Sigmoid colon (tissue), 7 donors: ENCODE results near the gene SLFN12L. TPM values are rescaled to one million over a fixed set of nuclear protein-coding genes. Genes with fewer than 3 reads are reported as not detected.

Experiments used
- DNase-seq: peaks from one replicate; pipeline ENCODE4 v3.0.0-alpha.2; 2019
- H3K27ac ChIP-seq, 4 donors: fragments of 200-600 bp; sonication (generic); one replicate each; pipeline ENCODE4 v1.5.1; 2016 to 2019; ENCODE audit warnings: mild to moderate bottlenecking in 1 of 4
- H3K27me3 ChIP-seq, 3 donors: fragments of 200-600 bp; sonication (generic); one replicate each; pipeline ENCODE4 v1.5.1; 2019; ENCODE audit warnings: mild to moderate bottlenecking in 1 of 3
- H3K36me3 ChIP-seq, 4 donors: fragments of 200-600 bp; sonication (generic); one replicate each; pipeline ENCODE4 v1.5.1; 2016 to 2019
- H3K4me1 ChIP-seq, 4 donors: fragments of 200-600 bp; sonication (generic); one replicate each; pipeline ENCODE4 v1.5.1; 2017 to 2019
- H3K4me3 ChIP-seq, 4 donors: fragments of 200-600 bp; sonication (generic); one replicate each; pipeline ENCODE4 v1.5.1; 2017 to 2019; ENCODE audit warnings: mild to moderate bottlenecking in 2 of 4, moderate library complexity in 1 of 4
- H3K9me3 ChIP-seq, 4 donors: fragments of 200-600 bp in 3 of 4; sonication (generic) in 3 of 4; one replicate each; pipeline versions ENCODE4 v1.5.1 to v1.6.1; 2013 to 2019
- EP300 ChIP-seq, 4 donors: sonication (generic); formaldehyde crosslinking; IDR thresholded peaks; one replicate each; pipeline ENCODE4 v1.6.1; 2017; ENCODE audit warnings: antibody characterized with exemption in 4 of 4
- POLR2A ChIP-seq, 2 donors: fragments of 450-650 bp; IDR thresholded peaks; one replicate each; pipeline ENCODE4 v1.6.1; 2016; ENCODE audit warnings: antibody characterized with exemption in 2 of 2, mild to moderate bottlenecking in 2 of 2, moderate library complexity in 2 of 2
- POLR2AphosphoS5 ChIP-seq, 4 donors: sonication (generic); formaldehyde crosslinking; IDR thresholded peaks; one replicate each; pipeline ENCODE4 v1.6.1; 2017; ENCODE audit warnings: antibody characterized with exemption in 4 of 4
- WGBS, 2 donors: extraction: QIAGEN DNeasy Blood & Tissue Kit; methylation state at CpG; one replicate each; pipeline ENCODE4 v1.1.7; 2013; 5-methylcytosine and 5-hydroxymethylcytosine counted together
- intact Hi-C: fragments of 100-400 bp; cut with DNase I; formaldehyde crosslinking; loops from one replicate; pipeline ENCODE4 v1.15.1; 2023
- polyA plus RNA-seq, 3 donors: library from polyadenylated mRNA; stranded (reverse); fragments of 200-250 nt; gene quantifications; one replicate each; pipeline ENCODE4 v1.2.3, GENCODE V29; 2013
- total RNA-seq, 4 donors: library from RNA; depleted of rRNA; stranded (reverse); fragments of >200 nt; gene quantifications; one replicate each; pipeline ENCODE4 v1.1.0, GENCODE V29; 2016
- TF ChIP-seq, protein P1 (sequence below), 4 experiments: fragments of 450-650 bp in 3 of 4; fragments of 200-600 bp in 1 of 4; IDR thresholded peaks; one replicate each; pipeline ENCODE4 v1.5.1; 2016 to 2019; ENCODE audit warnings: antibody characterized with exemption in 4 of 4, mild to moderate bottlenecking in 3 of 4, moderate library complexity in 2 of 4
- donor health status: healthy with polysubstance abuse.
- donor health status: Bipolar disorder and iron deficiency.
- donor health status: healthy.

Gene SLFN12L
- total and polyA plus RNA-seq, 7 donors, result 0.27 to 1.9 (median 0.71) TPM; not detected in 2

DNA sequence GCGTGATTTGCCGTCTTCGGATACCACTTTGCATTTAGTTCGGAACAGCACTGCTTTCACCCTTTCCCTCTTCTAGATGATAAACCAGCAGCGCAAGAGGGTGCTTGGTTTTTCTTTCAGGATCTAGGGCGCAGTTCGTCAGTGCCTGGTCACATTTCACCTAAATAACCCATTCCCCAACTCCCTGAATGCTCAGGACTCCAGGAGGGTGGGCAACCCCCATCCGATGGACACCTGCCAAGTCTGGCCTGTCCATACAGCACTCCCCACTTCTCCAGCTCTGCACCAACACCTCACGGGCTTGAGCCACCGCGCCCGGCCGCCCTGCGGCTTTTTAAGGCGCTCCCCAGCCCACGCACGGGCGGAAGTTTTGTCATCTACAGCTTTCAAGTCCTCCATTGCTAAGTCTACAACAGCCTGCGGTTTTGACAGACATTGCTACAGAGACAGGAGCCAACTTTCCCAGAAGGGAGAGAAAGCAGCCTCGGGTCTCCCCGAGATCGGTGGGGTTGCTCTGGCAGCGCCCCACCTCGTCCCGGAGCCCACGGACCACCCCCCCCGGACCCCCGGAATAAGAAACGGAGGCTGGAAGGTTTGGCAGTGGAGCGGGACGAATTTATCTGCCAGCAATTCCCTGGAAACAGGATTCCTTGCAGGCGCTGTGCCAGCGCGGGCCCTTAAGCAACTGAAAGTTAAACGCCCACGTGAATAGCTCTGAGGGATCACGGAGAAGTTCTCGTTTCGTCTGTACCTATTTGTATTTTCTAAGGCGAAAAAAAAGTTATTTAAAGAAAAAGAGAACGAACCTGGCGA lies 50.4 kb downstream of the SLFN12L start:
- Histone ChIP-seq H3K4me3 (peak overlapping the region; percentile 24 to 50 (median 46)), H3K4me1 (peaks cover 0 to 29% (median 18%) of the 10 kb centered on the region in 4 donors), H3K36me3 (no peaks in the 10 kb centered on the region), H3K9me3 (no peaks in the 10 kb centered on the region), H3K27me3 (peaks cover 39 to 79% (median 53%) of the 10 kb centered on the region in 3 donors), H3K27ac (peak overlapping the region in 1 of 4 donors; percentile 27)
- TF ChIP-seq, protein P1, sequence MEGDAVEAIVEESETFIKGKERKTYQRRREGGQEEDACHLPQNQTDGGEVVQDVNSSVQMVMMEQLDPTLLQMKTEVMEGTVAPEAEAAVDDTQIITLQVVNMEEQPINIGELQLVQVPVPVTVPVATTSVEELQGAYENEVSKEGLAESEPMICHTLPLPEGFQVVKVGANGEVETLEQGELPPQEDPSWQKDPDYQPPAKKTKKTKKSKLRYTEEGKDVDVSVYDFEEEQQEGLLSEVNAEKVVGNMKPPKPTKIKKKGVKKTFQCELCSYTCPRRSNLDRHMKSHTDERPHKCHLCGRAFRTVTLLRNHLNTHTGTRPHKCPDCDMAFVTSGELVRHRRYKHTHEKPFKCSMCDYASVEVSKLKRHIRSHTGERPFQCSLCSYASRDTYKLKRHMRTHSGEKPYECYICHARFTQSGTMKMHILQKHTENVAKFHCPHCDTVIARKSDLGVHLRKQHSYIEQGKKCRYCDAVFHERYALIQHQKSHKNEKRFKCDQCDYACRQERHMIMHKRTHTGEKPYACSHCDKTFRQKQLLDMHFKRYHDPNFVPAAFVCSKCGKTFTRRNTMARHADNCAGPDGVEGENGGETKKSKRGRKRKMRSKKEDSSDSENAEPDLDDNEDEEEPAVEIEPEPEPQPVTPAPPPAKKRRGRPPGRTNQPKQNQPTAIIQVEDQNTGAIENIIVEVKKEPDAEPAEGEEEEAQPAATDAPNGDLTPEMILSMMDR (IDR thresholded peaks at IDR 0.05), result no peak
- TF ChIP-seq POLR2AphosphoS5 (IDR thresholded peaks at IDR 0.05), result no peak
- no peak for TF ChIP-seq POLR2A (IDR thresholded peaks at IDR 0.05)
- TF ChIP-seq EP300 (IDR thresholded peaks at IDR 0.05), result no peak
- peak; percentile 73 for DNase-seq
- intact Hi-C loops, result no loop called here
- WGBS, 2 donors, result 7 to 12% methylated on average over 42 of the region's 42 CpGs

DNA sequence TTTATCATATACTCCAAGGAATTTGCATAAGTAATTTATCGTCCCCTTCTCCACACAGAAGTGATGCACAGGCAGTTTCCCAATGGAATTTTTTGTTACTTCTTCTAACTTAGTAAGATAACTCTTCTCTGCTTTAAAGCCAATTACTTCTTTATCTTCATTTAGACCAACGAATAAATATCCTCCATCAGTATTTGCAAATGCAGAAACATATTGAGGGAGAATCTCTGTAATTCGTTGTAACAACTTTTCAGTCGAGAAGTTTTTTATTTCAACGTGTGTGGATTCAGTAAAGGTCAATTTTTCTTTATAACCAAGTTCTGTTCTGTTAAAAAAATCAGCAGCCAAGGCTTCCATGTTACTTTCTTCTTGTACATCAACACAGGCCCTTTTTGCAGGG lies 58.2 kb downstream of the SLFN12L start:
- no peak for DNase-seq
- Histone ChIP-seq H3K9me3 (no peaks in the 10 kb centered on the region), H3K27ac (no peak overlapping the region), H3K4me3 (no peak overlapping the region), H3K4me1 (no peaks in the 10 kb centered on the region), H3K27me3 (peaks cover 0 to 28% (median 0%) of the 10 kb centered on the region in 3 donors), H3K36me3 (no peaks in the 10 kb centered on the region)
- 63 to 77% methylated on average over 5 of the region's 5 CpGs for WGBS, 2 donors
- intact Hi-C loops, result no loop called here
- TF ChIP-seq EP300 (IDR thresholded peaks at IDR 0.05) (no peak), POLR2A (IDR thresholded peaks at IDR 0.05) (no peak), POLR2AphosphoS5 (IDR thresholded peaks at IDR 0.05) (no peak)
- TF ChIP-seq, protein P1 (IDR thresholded peaks at IDR 0.05), result no peak

DNA sequence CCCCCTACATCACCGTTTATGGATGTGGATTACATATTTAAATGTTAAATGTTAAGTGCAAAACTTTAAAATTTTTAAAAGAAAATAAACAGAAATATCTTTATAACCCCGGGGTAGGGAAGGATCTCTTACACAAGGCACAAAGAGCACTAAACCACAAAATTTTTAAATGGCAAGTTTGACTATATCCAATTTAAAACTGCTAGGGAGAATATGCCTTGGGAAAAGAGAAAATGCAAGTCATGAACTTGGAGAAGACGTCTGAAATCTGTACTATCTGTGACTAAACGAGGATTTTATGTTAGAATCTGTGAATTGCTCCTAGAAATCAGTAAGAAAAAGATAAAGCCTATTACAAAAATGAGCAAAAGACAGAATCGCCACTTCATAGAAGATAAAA lies 60.2 kb downstream of the SLFN12L start:
- Histone ChIP-seq H3K4me3 (no peak overlapping the region), H3K27ac (no peak overlapping the region), H3K4me1 (no peaks in the 10 kb centered on the region), H3K27me3 (peaks cover 0 to 22% (median 0%) of the 10 kb centered on the region in 3 donors), H3K36me3 (no peaks in the 10 kb centered on the region), H3K9me3 (no peaks in the 10 kb centered on the region)
- DNase-seq, result no peak
- 61 to 75% methylated on average over 5 of the region's 5 CpGs for WGBS, 2 donors
- TF ChIP-seq, protein P1 (IDR thresholded peaks at IDR 0.05), result no peak
- TF ChIP-seq EP300 (IDR thresholded peaks at IDR 0.05) (no peak), POLR2AphosphoS5 (IDR thresholded peaks at IDR 0.05) (no peak), POLR2A (IDR thresholded peaks at IDR 0.05) (no peak)
- intact Hi-C loops, result no loop called here

DNA sequence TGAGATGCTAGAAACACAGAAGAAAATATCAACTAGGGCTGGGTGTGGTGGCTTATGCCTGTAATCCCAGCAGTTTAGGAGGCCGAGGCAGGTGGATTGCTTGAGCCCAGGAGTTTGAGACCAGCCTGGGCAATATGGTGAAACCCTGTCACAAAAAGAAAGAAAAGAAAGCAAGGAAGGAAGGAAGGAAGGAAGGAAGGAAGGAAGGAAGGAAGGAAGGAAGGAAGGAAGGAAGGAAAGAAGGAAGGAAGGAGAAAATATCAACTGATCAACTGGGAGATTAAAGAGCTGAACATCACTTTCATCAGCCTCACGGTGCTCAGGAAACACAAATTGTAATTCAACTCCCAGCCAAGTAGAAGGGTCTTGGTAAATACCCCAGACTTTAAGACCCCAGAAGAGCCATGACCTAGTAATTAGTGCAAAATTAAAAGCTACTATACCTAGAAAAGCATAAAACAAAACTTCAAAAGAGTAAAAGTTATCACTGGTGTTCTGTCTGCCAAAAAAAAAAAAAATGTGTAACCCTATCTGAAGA lies 61.1 kb downstream of the SLFN12L start:
- Histone ChIP-seq H3K27me3 (peaks cover 0 to 20% (median 0%) of the 10 kb centered on the region in 3 donors), H3K27ac (no peak overlapping the region), H3K9me3 (no peaks in the 10 kb centered on the region), H3K36me3 (no peaks in the 10 kb centered on the region), H3K4me3 (no peak overlapping the region), H3K4me1 (no peaks in the 10 kb centered on the region)
- TF ChIP-seq POLR2A (IDR thresholded peaks at IDR 0.05) (no peak), EP300 (IDR thresholded peaks at IDR 0.05) (no peak), POLR2AphosphoS5 (IDR thresholded peaks at IDR 0.05) (no peak)
- TF ChIP-seq, protein P1 (IDR thresholded peaks at IDR 0.05), result no peak
- intact Hi-C loops, result no loop called here
- WGBS, 2 donors, result 61 to 75% methylated on average over 2 of the region's 2 CpGs
- DNase-seq, result no peak
